OCI-LY7 (cell line): Measurements from ENCODE around the gene CTAGE4.

ENCODE experiments used
- CTCF ChIP-seq: fragments of 200-600 bp; sonication (generic); conservative IDR thresholded peaks from 2 replicates; pipeline ENCODE4 v1.5.1; 2014; ENCODE audit warnings: mild to moderate bottlenecking, antibody characterized with exemption, low read length, moderate library complexity, mixed read lengths
- EZH2phosphoT487 ChIP-seq: fragments of 200-600 bp; sonication (generic); IDR thresholded peaks from 2 replicates; pipeline ENCODE4 v1.6.1; 2018; ENCODE audit warnings: low read depth, borderline replicate concordance, mild to moderate bottlenecking, mixed run types, antibody characterized with exemption, low read length, moderate library complexity, mixed read lengths

- TF ChIP-seq CTCF: no peak
- TF ChIP-seq EZH2phosphoT487: no peak
Measured at GRCh38 chr7:144144426-144144825, 38.8 kb upstream of the CTAGE4 start.
